Skeletal muscle satellite cell (primary cell): ENCODE results near the gene TAX1BP3.

Source experiments
- H3K27me3 ChIP-seq: 2 replicates; pipeline ENCODE4 v1.7.0; 2013; ENCODE audit warnings: low read length; ENCODE audit not compliant: control insufficient read depth, insufficient read depth
- H3K36me3 ChIP-seq: 2 replicates; pipeline ENCODE4 v1.7.0; 2013; ENCODE audit warnings: mild to moderate bottlenecking, control low read depth, low read length; ENCODE audit not compliant: insufficient read depth
- H3K4me1 ChIP-seq: 2 replicates; pipeline ENCODE4 v1.7.0; 2013; ENCODE audit warnings: low read length; ENCODE audit not compliant: control insufficient read depth, insufficient read depth
- H3K4me2 ChIP-seq: 2 replicates; pipeline ENCODE4 v1.7.0; 2013; ENCODE audit warnings: mild to moderate bottlenecking, low read length
- H3K4me3 ChIP-seq: 2 replicates; pipeline ENCODE4 v1.7.0; 2013; ENCODE audit warnings: low read length
- H3K9ac ChIP-seq: 2 replicates; pipeline ENCODE4 v1.7.0; 2013; ENCODE audit warnings: mild to moderate bottlenecking, low read depth, low read length, moderate library complexity
- H3K9me3 ChIP-seq: replicated peaks from 2 replicates; pipeline ENCODE4 v1.7.0; 2013; ENCODE audit warnings: mild to moderate bottlenecking, control low read depth, low read length

Gene TAX1BP3

DNA sequence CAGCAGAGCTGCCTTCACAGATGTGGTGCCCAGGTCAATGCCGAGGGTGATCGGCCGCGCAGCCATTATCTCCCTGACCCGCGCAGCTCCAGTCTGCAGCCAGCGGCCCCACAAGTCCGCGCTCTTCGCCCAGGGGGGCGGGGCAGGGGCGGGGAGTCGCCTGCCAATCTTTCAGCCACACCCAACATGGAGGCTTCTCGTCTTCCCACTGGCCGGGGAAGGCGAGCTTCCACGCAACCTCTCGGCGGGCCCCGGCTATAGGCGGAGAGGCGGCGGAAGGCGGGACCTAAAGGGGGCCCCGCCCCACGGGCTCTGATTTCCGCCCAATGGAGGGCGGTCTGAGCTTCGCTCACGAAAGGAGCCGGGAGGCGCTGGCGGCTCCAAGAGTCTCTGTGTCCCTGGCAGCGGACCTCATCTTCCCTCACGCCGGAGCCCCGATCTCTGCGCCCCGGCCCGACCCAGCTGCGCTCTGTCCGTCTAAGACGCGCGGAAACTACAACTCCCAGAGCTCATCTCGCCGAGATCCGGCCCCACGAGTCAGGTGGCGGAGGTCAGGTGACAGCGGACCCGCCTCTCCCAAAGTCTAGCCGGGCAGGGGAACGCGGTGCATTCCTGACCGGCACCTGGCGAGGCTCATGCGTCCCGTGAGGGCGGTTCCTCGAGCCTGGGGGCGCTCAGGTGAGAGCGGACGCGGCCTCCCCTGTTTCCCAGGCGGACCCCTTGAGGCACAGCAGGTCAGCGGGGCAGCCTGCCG is 32.0 kb downstream of the TAX1BP3 start, which contains the start of the genes CTNS and SHPK:
TSS of gene CTNS (plus strand) at position 607 of the 754 bp plus-strand sequence. CDS start 3,447 bp downstream, outside the sequence.
TSS of gene SHPK (minus strand) at position 97 of the 754 bp plus-strand sequence. CDS start at position 66, 31 bp downstream.
- Histone ChIP-seq H3K27me3 (no peaks in the 10 kb centered on the region), H3K9ac (peak within 1 kb of the TSS; percentile 95), H3K36me3 (peaks cover 7% of the 10 kb centered on the region), H3K9me3 (no peaks in the 10 kb centered on the region), H3K4me3 (peak within 1 kb of the TSS; percentile 97), H3K4me2 (peak within 1 kb of the TSS; percentile 99), H3K4me1 (peaks cover 22% of the 10 kb centered on the region)

- peak overlapping the region; percentile 97 for H3K4me3 ChIP-seq
- H3K9ac ChIP-seq = peak overlapping the region; percentile 95
- no peaks in the 10 kb centered on the region for H3K9me3 ChIP-seq
- peaks cover 22% of the 10 kb centered on the region for H3K4me1 ChIP-seq
- no peaks in the 10 kb centered on the region for H3K27me3 ChIP-seq
- H3K36me3 ChIP-seq = peaks cover 3% of the 10 kb centered on the region
- H3K4me2 ChIP-seq = peak overlapping the region; percentile 99
Observed at GRCh38 chr17:3635474-3636153, 32.8 kb downstream of the TAX1BP3 start.

- no peak overlapping the region for H3K4me2 ChIP-seq
- H3K9me3 ChIP-seq = no peaks in the 10 kb centered on the region
- no peak overlapping the region for H3K9ac ChIP-seq
- H3K36me3 ChIP-seq = peaks cover 13% of the 10 kb centered on the region
- no peaks in the 10 kb centered on the region for H3K27me3 ChIP-seq
- H3K4me1 ChIP-seq = peaks cover 16% of the 10 kb centered on the region
- no peak overlapping the region for H3K4me3 ChIP-seq
Observed at GRCh38 chr17:3632287-3632686, 36.1 kb downstream of the TAX1BP3 start.

DNA sequence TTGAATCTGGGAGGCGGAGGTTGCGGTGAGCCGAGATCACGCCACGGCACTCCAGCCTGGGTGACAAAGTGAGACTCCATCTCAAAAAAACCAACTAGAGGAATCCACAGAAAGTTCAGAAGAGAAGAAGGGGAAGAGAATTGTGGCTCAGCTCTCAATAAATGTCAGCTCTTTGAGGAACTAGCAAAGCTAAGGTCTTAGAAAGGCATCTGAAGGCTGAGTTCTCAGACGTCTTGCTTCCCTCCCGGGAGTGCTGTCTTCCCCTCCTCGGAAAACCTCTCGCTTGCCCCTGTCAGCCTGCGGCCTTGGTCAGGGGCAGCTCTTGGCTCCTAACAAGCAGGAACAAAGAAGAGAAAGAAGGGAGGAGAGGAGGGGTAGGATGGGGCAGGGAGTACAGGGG is 37.6 kb downstream of the TAX1BP3 start:
- no peak overlapping the region for H3K4me3 ChIP-seq
- peaks cover 13% of the 10 kb centered on the region for H3K4me1 ChIP-seq
- H3K4me2 ChIP-seq = no peak overlapping the region
- no peaks in the 10 kb centered on the region for H3K9me3 ChIP-seq
- peaks cover 17% of the 10 kb centered on the region for H3K36me3 ChIP-seq
- H3K27me3 ChIP-seq = no peaks in the 10 kb centered on the region
- no peak overlapping the region for H3K9ac ChIP-seq

GRCh38 chr17:3627769-3628167 is 40.6 kb downstream of the TAX1BP3 start:
- H3K9ac ChIP-seq = no peak overlapping the region
- H3K4me3 ChIP-seq = no peak overlapping the region
- no peak overlapping the region for H3K4me2 ChIP-seq
- peaks cover 35% of the 10 kb centered on the region for H3K36me3 ChIP-seq
- no peaks in the 10 kb centered on the region for H3K27me3 ChIP-seq
- H3K9me3 ChIP-seq = no peaks in the 10 kb centered on the region
- H3K4me1 ChIP-seq = no peaks in the 10 kb centered on the region

GRCh38 chr17:3626831-3627768 is 41.3 kb downstream of the TAX1BP3 start:
- Histone ChIP-seq H3K9me3 (no peaks in the 10 kb centered on the region), H3K4me3 (no peak overlapping the region), H3K9ac (no peak overlapping the region), H3K36me3 (peaks cover 39% of the 10 kb centered on the region), H3K4me2 (no peak overlapping the region), H3K4me1 (no peaks in the 10 kb centered on the region), H3K27me3 (no peaks in the 10 kb centered on the region)

- no peaks in the 10 kb centered on the region for H3K27me3 ChIP-seq
- H3K4me2 ChIP-seq = no peak overlapping the region
- no peaks in the 10 kb centered on the region for H3K9me3 ChIP-seq
- no peaks in the 10 kb centered on the region for H3K4me1 ChIP-seq
- H3K9ac ChIP-seq = no peak overlapping the region
- H3K4me3 ChIP-seq = no peak overlapping the region
- peaks cover 45% of the 10 kb centered on the region for H3K36me3 ChIP-seq
Observed at GRCh38 chr17:3622977-3623594, 45.3 kb downstream of the TAX1BP3 start.

DNA sequence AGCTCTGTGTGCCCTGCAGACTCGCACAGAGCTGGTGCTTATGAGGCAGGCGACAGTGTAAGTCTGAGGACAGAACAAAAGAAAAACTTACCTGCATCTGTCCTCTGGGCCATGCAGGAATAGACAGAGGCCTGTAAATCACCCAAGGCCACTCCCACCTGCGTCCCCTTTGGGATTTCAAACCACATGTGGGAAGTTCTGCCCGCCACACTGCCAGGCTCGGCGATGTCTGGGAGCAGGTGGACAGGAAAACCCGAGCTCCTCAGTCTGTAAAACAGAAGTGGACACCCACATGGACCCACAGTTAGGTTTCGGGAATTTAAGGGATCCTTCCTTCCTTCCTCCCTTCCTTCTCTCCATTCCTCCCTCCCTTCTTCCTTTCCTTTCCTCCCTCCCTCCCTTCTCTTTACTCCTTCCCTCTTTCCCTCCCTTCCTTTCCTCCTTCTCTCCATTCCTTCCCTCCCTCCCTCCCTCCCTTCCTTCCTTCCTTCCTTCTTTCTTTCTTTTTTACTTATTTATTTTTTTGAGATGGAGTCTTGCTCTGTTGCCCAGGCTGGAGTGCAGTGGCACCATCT is 47.1 kb downstream of the TAX1BP3 start:
- Histone ChIP-seq H3K27me3 (no peaks in the 10 kb centered on the region), H3K4me1 (no peaks in the 10 kb centered on the region), H3K4me3 (no peak overlapping the region), H3K4me2 (no peak overlapping the region), H3K9me3 (no peaks in the 10 kb centered on the region), H3K36me3 (peaks cover 51% of the 10 kb centered on the region), H3K9ac (no peak overlapping the region)

- Histone ChIP-seq H3K4me2 (no peak overlapping the region), H3K27me3 (no peaks in the 10 kb centered on the region), H3K9me3 (no peaks in the 10 kb centered on the region), H3K4me1 (no peaks in the 10 kb centered on the region), H3K4me3 (no peak overlapping the region), H3K36me3 (peaks cover 44% of the 10 kb centered on the region), H3K9ac (no peak overlapping the region)
Observed at GRCh38 chr17:3615160-3615870, 53.1 kb downstream of the TAX1BP3 start.

DNA sequence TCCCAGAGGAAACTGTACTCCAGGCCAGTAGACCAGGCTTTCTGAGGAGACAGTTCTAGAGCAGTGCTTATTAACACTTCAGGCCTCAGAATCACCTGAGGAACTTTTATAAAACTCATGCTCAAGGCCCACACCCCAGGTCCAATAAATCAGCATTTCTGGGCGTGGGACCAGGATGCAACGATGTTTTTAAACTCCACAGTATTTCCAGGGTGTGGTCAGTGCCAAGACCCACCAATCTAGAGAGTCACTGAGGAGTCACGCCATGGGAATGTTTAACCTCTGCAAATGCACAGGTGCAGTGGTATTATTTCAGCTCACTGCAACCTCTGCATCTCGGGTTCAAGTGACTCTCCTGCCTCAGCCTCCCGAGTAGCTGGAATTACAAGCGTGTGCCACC is 55.3 kb downstream of the TAX1BP3 start:
- Histone ChIP-seq H3K9ac (no peak overlapping the region), H3K27me3 (no peaks in the 10 kb centered on the region), H3K36me3 (peaks cover 55% of the 10 kb centered on the region), H3K4me3 (no peak overlapping the region), H3K9me3 (no peaks in the 10 kb centered on the region), H3K4me1 (no peaks in the 10 kb centered on the region), H3K4me2 (no peak overlapping the region)
